Amygdala (tissue), 56 donors: ENCODE results near the gene TULP4.
"Not testable (repeated sequence)": the region's sequence is repeated elsewhere in the genome, so short reads cannot be mapped to it uniquely, and the experiment has no call there.

ENCODE experiments used
- DNase-seq, 56 donors: peaks; one replicate each; lab custom pipeline; 2025; lab: John Stamatoyannopoulos, UW

TULP4 gene

GRCh38 chr6:158387036-158387435, 74.8 kb downstream of the TULP4 start:
- no peak for DNase-seq

- DNase-seq, result no peak
These were observed 75.3 kb downstream of the TULP4 start for GRCh38 chr6:158387578-158387977.

DNA sequence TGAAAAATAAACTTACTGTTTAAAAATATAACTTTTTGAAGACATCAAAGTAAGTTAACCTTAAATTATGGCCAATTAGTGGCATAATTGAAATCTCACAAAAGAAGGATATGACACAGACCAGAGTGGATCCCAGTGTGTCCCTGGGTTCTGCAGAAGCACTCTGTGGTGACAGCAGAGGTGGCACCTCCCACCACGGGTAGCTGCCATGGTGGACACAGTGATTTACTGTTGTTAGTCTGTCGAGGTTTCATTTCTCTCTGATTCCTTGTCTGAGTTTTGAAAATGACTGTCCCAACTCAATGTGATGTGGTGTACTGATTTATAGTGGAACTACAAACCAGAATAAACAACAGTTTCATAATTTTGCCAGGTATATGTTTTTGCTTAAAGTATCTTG, 76.5 kb downstream of the TULP4 start:
- no peak for DNase-seq

GRCh38 chr6:158389193-158389919, 77.1 kb downstream of the TULP4 start:
- DNase-seq, result no peak

DNA sequence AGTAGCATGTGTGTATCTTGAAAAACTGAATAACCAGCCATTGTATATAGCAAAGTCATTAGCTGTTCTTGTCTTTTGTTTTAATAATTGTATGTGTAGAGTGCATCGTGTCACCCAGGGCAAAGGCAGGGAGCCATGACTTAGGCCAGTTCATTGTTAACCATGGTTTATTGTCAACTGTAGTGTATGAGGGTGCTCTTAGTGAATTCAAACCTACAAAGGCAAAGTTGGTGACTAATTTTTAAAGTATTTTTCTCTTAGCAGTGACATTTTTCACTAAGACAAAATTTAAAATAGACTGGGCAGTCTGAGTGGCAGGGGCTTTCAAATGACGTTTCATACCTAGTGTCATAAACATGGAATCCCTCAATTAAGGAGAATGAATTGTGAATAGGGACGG, 79.0 kb downstream of the TULP4 start:
- no peak for DNase-seq

- not testable (repeated sequence) for DNase-seq
These were observed 79.7 kb downstream of the TULP4 start for GRCh38 chr6:158391977-158392376.

- no peak for DNase-seq
These were observed 83.9 kb downstream of the TULP4 start for GRCh38 chr6:158396136-158396535.

DNA sequence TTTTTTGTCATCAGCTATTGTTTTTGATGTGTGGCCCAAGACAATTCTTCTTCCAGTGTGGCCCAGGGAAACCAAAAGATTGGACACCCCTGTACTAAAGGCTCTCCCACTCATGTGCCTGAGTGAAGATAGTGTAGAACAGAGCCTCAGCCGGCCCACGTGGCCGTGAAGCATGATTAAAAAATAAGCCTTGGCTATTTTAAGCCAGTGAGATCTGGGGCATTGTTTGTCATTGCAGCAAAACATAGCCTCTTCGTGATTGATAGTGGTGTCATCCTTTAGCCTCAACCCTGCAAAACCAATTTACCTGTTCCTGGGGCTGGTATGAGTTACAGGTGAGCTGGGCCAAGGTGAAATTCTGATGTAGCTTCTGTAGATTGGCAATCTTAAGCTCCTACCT, 85.3 kb downstream of the TULP4 start:
- no peak for DNase-seq

DNA sequence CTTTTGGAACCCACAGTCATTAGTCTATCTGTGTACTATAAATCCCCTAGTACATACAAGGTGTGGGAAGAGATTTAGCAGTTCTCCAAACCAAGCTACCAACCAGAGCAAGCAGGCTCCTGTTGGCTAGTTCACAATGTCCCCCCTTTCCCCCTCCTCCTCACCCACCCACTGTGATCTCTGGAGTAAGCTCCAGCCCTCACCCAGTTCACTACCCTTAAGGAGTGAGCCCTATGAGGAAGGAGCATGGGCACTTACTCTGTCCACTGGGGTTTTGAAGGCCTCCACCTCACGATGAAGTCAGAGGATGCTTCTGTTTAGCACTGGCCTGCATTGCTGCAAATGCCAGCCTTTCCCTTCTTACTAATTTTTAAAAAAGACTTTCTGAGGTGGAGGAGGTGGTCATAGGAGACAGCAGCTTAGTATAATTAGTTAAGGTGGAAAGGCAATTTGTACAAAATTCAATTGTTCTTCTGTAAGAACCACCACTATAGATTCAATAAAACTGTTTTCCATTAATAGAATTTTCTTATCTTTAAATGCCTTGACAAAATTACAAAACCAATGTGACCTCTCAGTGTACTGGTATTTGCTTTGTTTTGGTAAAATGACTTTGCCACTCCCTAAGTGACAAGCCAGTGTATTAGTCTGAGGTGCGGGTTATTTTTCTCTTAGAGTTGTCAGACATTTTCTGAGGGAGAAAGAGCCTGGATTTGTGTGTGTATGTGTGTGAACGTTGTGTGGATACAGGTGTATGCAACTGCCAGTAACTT, 86.2 kb downstream of the TULP4 start:
- DNase-seq, result no peak

DNA sequence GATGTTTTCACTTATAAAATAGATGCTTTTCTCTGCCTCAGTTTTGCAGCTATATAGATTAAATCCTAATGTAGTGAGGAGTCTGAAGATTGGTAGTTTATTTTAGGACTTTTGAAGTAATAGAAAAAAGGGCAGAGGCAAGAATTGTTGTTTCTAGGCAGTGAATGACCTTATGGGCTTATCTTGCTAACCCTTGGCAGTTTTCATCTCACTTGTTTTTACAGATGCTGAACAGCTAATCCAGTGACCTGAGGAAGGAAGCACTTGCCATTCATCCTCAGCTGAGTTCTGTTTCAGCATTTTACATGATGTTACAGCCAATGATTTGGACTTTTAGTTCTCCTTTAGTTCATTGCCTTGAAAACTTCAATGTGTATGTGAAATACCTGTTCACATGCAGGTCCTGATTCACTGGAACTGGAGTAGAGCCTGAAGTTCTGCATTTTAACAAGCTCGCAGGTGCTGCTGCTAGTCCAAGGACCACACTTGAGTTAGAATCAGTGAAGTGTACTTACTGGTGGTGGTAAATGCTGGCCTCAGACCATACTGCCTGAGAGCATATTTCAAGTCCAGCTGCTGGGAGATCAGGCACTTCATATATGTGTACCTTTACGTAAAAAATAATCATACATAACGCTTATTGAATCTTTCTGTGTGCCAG, 86.9 kb downstream of the TULP4 start:
- no peak for DNase-seq

DNA sequence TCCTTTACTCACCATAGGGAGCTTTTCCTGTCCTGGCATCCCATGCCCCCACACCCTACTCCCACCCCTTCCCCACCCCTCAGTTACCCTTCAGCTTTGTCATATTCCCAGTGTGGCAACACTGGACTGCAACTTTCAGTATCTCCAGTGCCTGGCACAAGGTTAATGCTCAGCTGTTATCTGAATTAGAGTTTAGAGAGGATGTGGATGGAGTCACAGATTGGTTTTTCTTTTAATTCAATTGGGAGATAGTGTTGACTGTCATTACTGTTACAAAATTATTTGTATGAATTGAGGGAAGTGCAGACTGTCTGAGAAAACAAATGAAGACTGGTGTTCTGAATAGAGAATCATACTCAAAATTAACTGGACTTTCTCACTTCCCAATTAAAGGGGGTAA, 89.9 kb downstream of the TULP4 start:
- DNase-seq, result no peak

DNA sequence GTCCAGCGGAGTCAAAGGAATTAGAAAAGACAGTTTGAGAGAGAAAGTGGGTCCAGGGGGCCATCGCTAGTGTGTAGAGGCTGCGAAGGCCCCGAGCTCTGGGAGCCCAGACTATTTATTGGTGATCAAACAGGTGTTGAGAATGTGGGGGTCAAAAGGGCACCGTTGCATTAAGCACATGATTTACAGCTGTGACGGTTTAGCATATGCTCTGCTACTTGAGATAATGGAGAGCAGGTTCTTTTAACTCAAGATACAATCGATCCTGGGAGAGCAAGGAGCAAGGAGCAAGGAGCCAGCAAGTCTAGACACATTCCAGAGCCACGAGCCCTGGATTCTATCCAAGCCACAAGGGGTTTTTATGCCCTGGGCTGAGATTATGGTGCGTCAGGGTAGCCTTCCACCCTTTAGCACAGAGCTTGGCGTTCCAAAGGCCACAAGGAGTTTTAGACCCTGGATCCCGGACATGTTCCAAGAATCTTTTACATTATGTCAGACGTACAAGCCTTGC, 93.1 kb downstream of the TULP4 start:
- DNase-seq, result not testable (repeated sequence)

DNA sequence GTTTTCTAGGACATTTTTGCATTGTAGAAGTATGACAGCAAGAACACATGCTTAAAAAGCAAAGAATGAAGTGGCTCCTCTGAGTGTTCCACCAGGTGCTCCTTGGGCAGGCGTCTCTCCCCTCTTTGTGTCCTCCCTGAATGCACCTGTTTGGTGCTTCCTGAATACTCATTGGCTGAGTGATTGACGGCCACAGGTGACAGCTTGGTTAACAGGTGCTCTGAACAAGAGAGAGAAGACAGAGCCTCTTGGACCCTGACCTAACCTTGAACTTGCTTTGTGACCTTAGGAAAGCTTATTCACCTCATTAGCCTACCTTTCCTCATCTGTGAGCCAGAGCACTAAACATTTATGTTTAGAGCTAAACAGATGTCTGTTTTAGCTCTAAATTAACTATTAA, 93.7 kb downstream of the TULP4 start:
- no peak for DNase-seq

GRCh38 chr6:158406736-158407135, 94.5 kb downstream of the TULP4 start:
- no peak for DNase-seq

GRCh38 chr6:158408013-158408412, 95.7 kb downstream of the TULP4 start:
- DNase-seq, result peak in 1 of 56 donors; percentile 14

DNA sequence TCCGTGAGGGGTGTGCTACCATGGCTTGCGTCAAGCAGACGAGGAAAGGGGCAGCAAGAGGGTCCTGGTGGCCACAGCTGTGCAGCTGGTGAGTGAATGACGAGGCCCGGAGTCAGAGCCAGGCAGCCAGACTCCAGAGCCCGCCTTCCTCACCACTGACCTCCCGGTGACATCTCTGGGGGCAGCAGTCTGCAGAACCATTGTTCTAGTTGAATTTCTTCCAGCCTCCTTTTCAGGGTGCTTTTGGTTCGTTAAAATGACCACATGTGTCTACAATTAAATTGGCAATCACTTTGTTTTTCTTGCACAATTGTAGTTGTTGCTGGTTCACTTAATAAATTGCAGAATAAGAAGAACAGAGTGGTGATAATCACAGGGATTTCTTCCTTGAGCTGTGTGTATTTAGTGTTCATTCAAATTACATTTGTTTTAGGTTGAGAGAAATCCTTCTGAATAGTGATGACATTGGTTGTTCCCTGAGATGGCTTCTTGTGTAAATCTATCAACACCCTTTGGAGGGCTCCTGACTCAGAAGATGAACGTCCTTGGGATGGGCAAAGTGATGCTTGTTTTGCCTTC, 96.4 kb downstream of the TULP4 start:
- DNase-seq, result peak in 38 of 56 donors; percentile 13 to 75 (median 40)

DNA sequence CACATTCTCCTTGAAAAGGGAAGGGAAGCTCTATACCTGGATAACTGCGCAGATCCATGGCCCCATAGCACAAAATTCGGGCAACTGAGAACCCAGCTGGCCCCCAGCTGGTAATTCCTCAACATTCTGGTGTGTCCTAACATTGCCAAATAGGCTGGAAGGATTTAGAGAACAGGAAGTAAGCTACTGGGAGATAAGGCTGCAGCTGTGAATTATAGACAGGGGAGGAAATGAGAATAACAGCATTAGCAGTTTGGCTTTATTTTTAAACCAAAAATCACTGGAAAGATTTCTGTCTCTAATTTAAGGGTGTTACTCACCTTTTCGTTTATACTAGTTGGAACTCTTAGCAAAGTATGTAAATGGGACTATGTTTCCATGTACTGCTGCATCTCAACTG, 97.2 kb downstream of the TULP4 start:
- DNase-seq, result no peak

GRCh38 chr6:158410784-158411183, 98.5 kb downstream of the TULP4 start:
- DNase-seq, result peak in 4 of 56 donors; percentile 7 to 23 (median 20)

GRCh38 chr6:158411998-158412397, 99.7 kb downstream of the TULP4 start:
- no peak for DNase-seq

- DNase-seq, result no peak
These were observed 100.8 kb downstream of the TULP4 start for GRCh38 chr6:158413028-158413427.
